Ovary (tissue), 9 donors: ENCODE data around the gene SND1. TPM values are rescaled to one million over a fixed set of nuclear protein-coding genes. Genes with fewer than 3 reads are reported as not detected.

Experiments
- DNase-seq, 5 donors: peaks; one replicate each; pipeline ENCODE4 v3.0.0-alpha.2; 2019 to 2020
- H3K27ac ChIP-seq, 2 donors: fragments of 200-600 bp; one replicate each; pipeline versions ENCODE4 v1.5.1 to v1.8.0; 2019 to 2022
- H3K27me3 ChIP-seq: fragments of 200-600 bp; one replicate; pipeline ENCODE4 v1.8.0; 2022
- H3K36me3 ChIP-seq: fragments of 200-600 bp; sonication (generic); one replicate; pipeline ENCODE4 v1.5.1; 2019
- H3K4me1 ChIP-seq: one replicate; pipeline ENCODE4 v1.8.1; 2013; ENCODE audit warnings: mild to moderate bottlenecking, moderate library complexity; ENCODE audit not compliant: insufficient read depth
- H3K4me3 ChIP-seq: fragments of 200-600 bp; sonication (generic); one replicate; pipeline ENCODE4 v1.5.1; 2017
- H3K9me3 ChIP-seq, 2 donors: fragments of 200-600 bp in 1 of 2; sonication (generic) in 1 of 2; one replicate each; pipeline versions ENCODE4 v1.5.1 to v1.8.1; 2013 to 2019; ENCODE audit warnings: mild to moderate bottlenecking in 1 of 2, moderate library complexity in 1 of 2
- CTCF ChIP-seq, 3 donors: fragments of 450-650 bp in 2 of 3; fragments of 200-600 bp in 1 of 3; IDR thresholded peaks; one replicate each; pipeline versions ENCODE4 v1.5.1 to v1.8.0; 2016 to 2022; ENCODE audit warnings: antibody characterized with exemption in 3 of 3, mild to moderate bottlenecking in 1 of 3
- EP300 ChIP-seq: sonication (generic); formaldehyde crosslinking; IDR thresholded peaks from one replicate; pipeline ENCODE4 v1.6.1; 2017; ENCODE audit warnings: antibody characterized with exemption
- POLR2A ChIP-seq: fragments of 450-650 bp; IDR thresholded peaks from one replicate; pipeline ENCODE4 v1.6.1; 2017; ENCODE audit warnings: antibody characterized with exemption, mild to moderate bottlenecking, moderate library complexity
- WGBS, 3 donors: extraction: QIAGEN DNeasy Blood & Tissue Kit in 1 of 3; methylation state at CpG; one replicate each; pipeline versions ENCODE4 v1.1.5 to v1.1.7; 2013 to 2017; 5-methylcytosine and 5-hydroxymethylcytosine counted together
- intact Hi-C, 4 donors: fragments of 100-400 bp; cut with DNase I; formaldehyde crosslinking; loops; one replicate each; pipeline versions ENCODE4 v1.11.0 to v1.15.1; 2022 to 2023
- polyA plus RNA-seq, 2 donors: library from polyadenylated mRNA; stranded (reverse); fragments of 200-250 nt in 1 of 2; fragments of 350-450 nt in 1 of 2; fragmentation: Illumina TruSeq in 1 of 2; extraction: RNeasy Lipid Tissue Mini Kit (QIAGEN cat#74804) in 1 of 2; gene quantifications; one replicate each; pipeline ENCODE4 v1.2.3, GENCODE V29; 2013 to 2014
- total RNA-seq, 7 donors: library from RNA; depleted of rRNA in 2 of 7; stranded (reverse); fragments of >200 nt in 2 of 7; fragmentation: NEBNext Ultra II Directional in 3 of 7; extraction: Animal tissue kit (Norgen Biotek cat#: 25700) in 3 of 7; gene quantifications; one replicate each; pipeline versions ENCODE4 v1.1.0 to v1.2.4, GENCODE V29; 2016 to 2023
- donor health status: DM: no; HTN: no; CAD: no; lungs with moderate emphysema.
- donor health status: DM: no; HTN: no; CAD: no.
- donor health status: Bipolar disorder and iron deficiency.
- donor health status: DM: yes; HTN: yes; CAD: no.
- donor health status: DM: no; HTN: no; CAD: no.
- donor health status: DM: yes; HTN: yes; CAD: no.

The SND1 gene
- total and polyA plus RNA-seq, 9 donors, result 91.4 to 297 (median 182) TPM

DNA sequence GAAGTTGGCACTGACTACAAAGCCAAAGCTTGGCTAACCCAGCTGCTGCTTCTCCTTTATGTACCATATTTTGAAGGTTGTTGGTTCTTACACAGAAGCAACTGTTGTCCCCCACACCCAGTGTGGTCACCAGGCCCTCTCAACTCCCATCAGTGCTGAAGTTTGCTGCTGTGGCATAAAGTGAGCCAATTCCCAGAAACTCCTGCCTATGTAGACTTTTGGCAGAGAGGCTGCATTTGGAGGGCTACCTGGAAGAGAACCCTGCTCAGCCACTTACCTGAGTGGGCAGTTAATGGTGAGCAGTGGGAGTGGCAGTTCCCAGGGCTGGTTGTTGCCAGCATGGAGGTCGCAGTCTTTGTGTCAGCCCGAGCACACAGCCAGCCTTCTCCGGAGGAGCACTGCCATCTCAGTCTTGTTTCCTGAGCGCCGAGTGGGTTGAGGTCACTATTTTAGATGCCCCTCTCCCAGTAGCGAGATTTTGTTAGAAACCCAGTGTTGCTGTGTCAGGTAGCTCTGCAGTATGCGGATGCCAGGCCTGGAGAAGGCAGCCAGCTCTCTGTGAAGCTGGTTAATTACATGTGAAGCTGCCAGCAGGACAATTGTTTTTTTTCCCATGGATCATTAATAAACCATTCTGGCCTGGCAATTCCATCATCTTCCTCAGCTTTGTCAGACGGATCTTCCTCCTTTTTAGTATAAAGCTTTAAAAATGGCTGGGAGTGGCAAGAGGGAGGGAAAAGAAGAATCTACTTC is 354.7 kb downstream of the SND1 start:
- Histone ChIP-seq H3K27ac (no peak overlapping the region), H3K36me3 (no peaks in the 10 kb centered on the region), H3K4me3 (no peak overlapping the region), H3K27me3 (no peaks in the 10 kb centered on the region), H3K9me3 (no peaks in the 10 kb centered on the region), H3K4me1 (peaks cover 2% of the 10 kb centered on the region)
- TF ChIP-seq CTCF (IDR thresholded peaks at IDR 0.05) (no peak), POLR2A (no peak), EP300 (no peak)
- WGBS, 3 donors, result 93 to 94% (median 94%) methylated on average over 8 of the region's 8 CpGs
- no peak for DNase-seq
- intact Hi-C loops, result no loop called here

GRCh38 chr7:128007303-128007680 is 355.3 kb downstream of the SND1 start:
- peaks cover 2% of the 10 kb centered on the region for H3K4me1 ChIP-seq

DNA sequence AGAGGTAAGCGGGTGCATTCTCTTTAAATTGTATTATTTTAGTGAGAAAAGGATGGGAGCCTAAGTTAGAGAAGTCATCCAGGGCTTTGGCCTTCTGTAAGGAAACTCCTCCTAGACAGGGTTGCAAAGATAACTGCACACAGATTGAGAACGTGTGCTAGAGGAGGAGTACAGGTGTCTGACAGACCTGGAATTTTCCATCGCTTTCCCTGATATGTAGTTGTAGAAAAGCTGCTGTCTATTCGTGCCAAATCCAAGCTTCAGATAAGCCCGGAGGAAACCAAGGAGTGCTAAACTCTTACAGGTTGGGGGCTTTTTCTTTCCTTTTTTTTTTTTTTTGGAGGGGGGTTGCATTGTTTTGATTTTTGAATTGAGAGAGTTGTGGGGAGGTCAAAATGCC is 356.1 kb downstream of the SND1 start:
- Histone ChIP-seq H3K4me1 (peaks cover 2% of the 10 kb centered on the region), H3K36me3 (no peaks in the 10 kb centered on the region), H3K27ac (no peak overlapping the region), H3K27me3 (no peaks in the 10 kb centered on the region), H3K9me3 (no peaks in the 10 kb centered on the region), H3K4me3 (no peak overlapping the region)
- 79 to 84% (median 84%) methylated on average over 5 of the region's 5 CpGs for WGBS, 3 donors
- TF ChIP-seq EP300, result no peak
- no peak for TF ChIP-seq CTCF (IDR thresholded peaks at IDR 0.05)
- TF ChIP-seq POLR2A, result no peak
- intact Hi-C loops, result no loop called here
- no peak for DNase-seq

More at GRCh38 chr7:128007303-128007680, 355.3 kb downstream of the SND1 start:
- no peak for DNase-seq
- Histone ChIP-seq H3K36me3 (no peaks in the 10 kb centered on the region), H3K4me3 (no peak overlapping the region), H3K9me3 (no peaks in the 10 kb centered on the region), H3K27ac (no peak overlapping the region), H3K27me3 (no peaks in the 10 kb centered on the region)
- 50 to 68% (median 58%) methylated on average over 3 of the region's 3 CpGs for WGBS, 3 donors
- TF ChIP-seq CTCF (IDR thresholded peaks at IDR 0.05), result no peak
- TF ChIP-seq POLR2A, result no peak
- no peak for TF ChIP-seq EP300
- intact Hi-C loops, result no loop called here

DNA sequence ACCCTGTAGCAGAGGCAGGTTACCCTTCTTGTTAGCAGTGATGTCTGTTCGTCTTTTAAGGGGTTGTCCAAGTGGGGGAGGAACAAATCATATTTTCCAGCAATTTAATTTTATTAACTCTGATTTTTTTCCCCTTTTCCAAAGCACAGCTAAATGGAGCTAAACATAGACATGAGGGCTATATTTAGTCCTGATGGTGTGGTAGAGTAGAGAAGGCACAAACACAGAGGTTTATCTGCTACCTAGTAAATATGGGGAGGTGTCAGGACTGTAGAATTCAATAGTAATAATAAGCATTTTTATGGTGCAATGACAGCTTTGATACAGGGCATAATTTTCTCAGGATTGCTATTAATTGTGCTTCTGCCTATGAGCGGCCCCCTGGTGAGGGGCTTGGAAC is 356.8 kb downstream of the SND1 start:
- no peak overlapping the region for H3K27ac ChIP-seq
- TF ChIP-seq EP300 (no peak), CTCF (IDR thresholded peaks at IDR 0.05) (no peak), POLR2A (no peak)
- WGBS, 3 donors, result 90 to 96% (median 93%) methylated on average over 2 of the region's 2 CpGs
- intact Hi-C loops, result no loop called here
- no peaks in the 10 kb centered on the region for H3K36me3 ChIP-seq
- H3K27me3 ChIP-seq, result no peaks in the 10 kb centered on the region
- no peak for DNase-seq
- H3K9me3 ChIP-seq, result no peaks in the 10 kb centered on the region
- H3K4me3 ChIP-seq, result no peak overlapping the region
- H3K4me1 ChIP-seq, result peaks cover 2% of the 10 kb centered on the region
